GM21529 (cell line): Measurements from ENCODE around the gene NDP.

Experiments used
- ATAC-seq: cut with Tn5 transposase; IDR thresholded peaks from one replicate; pipeline ENCODE4 v1.9.1; 2021; ENCODE audit not compliant: unreplicated experiment

NDP gene

GRCh38 chrX:43973249-43974099 is at the start of gene NDP:
NDP (minus strand) TSS chrX:43973390; CDS start chrX:43958645, 14,745 bp downstream.
- ATAC-seq, result no peak

DNA sequence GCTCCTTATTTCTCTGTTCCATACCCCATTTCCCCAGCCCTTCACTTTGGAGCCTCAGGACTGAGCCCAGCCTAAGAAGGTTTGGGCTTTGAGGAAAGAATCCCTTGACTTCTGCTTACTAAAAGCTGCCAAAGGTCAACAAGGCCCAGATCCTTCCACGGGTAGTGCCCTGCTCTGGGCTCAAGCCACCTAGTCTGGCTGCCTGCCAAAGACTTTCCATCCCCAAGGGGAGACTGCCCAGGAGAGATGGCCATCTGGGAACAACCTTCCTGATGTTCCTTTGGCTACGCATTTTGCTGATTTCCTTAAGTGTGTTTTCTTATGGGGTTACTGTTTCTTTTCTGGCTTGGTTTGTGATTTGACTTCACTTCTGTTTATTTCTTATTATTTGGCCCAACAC is 49.8 kb upstream of the NDP start:
- ATAC-seq, result no peak

DNA sequence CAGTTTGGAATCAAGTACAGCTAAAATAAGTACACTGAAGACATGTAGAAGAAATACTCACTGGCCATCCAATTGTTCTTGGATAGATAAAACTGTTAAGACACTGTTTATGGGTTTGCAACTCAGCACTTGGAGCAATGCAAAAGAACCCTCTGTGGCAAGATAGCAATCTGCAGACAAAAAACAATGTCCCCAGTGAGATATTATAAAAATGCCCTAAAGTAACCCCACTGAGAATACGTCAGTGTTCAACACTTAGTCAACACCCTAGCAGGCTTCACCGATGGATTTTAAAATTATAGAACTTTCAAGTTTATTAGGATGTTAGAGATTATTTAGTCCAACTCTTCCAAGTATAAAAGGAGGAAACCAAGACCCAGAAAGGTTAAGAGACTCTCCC is 47.5 kb upstream of the NDP start:
- no peak for ATAC-seq

GRCh38 chrX:44019911-44020310 is 46.7 kb upstream of the NDP start:
- ATAC-seq, result no peak

- no peak for ATAC-seq
Observed at GRCh38 chrX:44017676-44018075, 44.5 kb upstream of the NDP start.

DNA sequence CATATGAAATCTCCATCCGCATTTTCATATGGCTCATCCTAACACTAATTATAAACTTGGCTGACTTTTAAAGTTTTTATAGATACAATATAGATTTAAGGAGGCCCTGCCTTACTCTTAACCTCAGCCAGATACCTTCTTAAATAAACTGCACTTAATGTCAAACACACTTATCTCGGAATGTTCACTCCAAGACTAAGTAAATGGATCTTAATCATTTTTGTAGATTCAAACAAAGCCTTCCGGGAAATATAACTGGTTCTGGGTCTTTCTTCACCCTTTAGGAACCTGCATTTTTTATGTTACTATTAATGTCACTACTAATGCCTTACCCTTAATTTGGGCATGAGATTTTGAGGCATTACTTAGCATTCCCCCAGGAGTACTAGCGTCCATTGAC is 43.7 kb upstream of the NDP start:
- no peak for ATAC-seq

DNA sequence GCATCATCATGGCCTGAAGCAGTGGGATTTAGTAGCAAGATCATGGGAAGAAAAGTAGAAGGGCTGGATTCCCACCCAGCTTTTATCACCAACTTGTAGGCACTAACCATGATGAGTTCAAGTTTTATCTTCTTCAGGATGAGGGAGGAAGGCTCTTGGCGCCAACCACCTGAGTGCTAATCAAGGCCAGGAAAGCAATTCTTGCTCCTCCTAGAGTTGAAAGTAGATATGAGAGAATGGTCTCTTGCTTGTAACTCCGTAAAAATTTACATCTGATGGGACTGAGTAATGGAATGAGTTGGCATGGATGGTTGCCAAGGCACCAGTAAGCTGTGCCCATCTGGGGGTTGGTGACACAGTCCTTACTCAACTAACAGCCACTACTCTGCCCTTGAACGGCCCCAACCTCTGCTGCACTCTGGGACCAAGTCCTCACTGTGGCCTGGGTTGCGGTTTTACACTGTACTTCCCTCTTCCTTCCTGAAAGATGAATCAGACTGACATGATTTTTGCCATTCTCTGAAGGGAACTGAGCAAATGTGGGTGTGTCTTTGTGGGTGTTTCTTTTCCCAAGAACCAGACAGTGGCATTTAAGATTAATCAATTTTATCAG is 39.4 kb upstream of the NDP start:
- no peak for ATAC-seq

- no peak for ATAC-seq
Observed at GRCh38 chrX:44011506-44011905, 38.3 kb upstream of the NDP start.

GRCh38 chrX:44010626-44011025 is 37.4 kb upstream of the NDP start:
- no peak for ATAC-seq

DNA sequence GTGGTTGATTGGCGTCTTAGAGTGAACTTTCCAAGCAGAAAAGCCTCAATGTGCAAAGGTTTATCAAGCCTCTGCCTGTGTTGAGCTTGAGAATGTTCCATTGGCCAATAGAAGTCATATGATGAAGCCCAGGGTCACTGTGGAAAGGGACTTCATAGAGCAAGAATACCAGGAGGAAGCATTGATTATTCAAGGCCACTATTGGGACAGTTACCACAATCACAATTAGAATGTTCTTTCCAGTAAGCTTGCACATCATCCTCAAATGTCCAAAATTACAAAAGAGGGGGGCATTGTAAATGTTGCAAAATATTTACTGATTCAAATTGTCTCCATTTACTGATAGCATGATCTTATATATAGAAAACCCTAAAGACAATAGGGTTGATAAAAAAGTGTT is 32.9 kb upstream of the NDP start:
- no peak for ATAC-seq

DNA sequence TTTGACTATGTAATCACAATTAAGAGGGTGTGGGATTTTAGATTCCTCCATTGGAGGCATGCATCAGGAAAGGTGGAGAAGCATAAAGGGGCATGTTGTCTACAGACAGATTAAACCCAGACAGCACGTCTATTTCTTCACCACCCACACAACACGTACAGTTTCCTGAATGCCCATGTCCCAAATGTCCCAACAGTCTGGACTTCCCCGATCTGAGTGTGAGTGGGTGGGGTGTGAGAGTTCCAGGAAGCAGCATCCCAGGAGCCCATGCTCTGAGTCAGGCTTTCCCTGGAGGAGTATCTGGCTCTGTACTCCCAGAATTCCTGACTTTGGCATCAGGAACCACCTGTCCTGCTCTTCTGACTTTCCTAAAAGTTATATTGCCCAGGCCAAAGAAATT is 30.8 kb upstream of the NDP start:
- ATAC-seq, result no peak

DNA sequence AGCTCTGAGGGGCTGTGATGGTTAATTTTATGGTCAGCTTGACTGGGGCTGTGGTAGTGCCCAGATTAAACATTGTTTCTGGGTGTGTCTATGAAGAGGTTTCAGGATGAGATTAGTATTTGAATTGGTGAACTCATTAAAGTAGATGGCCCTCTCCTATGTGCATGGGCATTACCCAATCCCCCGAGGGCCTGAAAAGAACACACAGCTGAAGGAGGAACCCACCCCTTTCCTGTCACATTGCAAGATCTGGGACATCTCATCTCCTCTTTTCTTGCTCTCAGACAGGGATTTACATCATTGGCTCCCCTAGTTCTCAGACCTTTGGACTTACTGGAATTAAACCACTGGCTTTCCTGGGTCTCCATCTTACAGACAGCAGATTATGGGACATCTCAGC is 29.4 kb upstream of the NDP start:
- no peak for ATAC-seq

DNA sequence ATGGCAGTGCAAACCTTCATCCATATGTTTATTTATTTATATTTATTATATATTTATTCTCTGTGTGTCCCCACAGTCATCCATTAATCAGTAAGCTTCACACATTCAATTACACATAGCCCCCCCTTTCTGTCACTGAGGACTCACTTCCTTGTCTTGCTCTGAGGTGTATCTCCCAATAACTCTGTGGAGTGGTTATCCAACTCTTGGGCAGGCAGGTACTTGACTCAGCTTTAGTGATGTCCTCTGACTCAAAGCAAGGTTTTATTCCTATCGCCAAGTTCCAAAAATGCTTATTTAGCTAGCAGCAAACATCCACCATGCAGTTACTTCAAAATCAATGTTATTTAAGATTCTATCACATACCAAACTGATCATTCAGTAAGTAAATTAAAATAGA is 25.2 kb upstream of the NDP start:
- ATAC-seq, result no peak

DNA sequence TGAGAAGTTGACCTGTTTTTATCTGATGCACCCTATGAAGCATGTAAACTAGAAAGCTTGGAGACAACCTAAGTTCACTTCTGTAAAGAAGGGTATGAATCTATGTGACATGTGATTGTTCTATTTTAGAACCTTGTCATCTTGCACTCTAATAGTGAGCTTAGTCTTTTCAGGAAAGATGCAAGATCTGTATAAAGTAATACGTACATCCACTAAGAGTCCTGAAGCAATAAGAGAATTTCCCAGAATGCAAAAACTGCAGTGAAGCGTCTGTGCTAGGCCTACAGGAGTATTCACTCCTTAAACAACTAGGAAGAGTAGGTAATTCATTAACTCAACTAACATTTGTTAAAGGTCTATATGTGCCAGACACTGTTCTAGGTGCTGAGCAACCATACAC is 23.3 kb upstream of the NDP start:
- ATAC-seq, result no peak

GRCh38 chrX:43986083-43986482 is 12.9 kb upstream of the NDP start:
- ATAC-seq, result no peak

DNA sequence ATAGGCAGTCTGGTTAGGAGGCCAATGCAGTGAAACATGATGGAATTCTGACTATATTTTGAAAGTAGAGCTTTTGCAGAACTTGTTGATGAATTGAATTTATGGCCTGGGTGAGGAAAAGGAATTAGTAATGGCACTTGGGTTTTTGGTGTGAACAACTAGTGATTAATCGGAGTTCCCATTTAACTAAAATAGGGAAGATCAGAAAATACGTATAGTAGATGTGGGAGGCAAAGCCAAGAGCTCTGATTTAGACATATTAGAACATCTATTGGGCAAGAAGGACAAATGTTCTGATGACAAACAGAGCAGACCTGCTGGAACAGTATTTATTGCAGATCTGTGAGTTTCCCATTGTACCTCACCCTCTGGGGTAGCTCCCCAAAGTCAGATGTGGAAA is 12.3 kb upstream of the NDP start:
- ATAC-seq, result no peak

- no peak for ATAC-seq
Observed at GRCh38 chrX:43978226-43978625, 5.0 kb upstream of the NDP start.

- no peak for ATAC-seq
Observed at GRCh38 chrX:43976205-43976604, 3.0 kb upstream of the NDP start.

GRCh38 chrX:43975796-43976195 is 2.6 kb upstream of the NDP start:
- no peak for ATAC-seq

GRCh38 chrX:43974741-43975465 is 1.7 kb upstream of the NDP start:
- ATAC-seq, result no peak

DNA sequence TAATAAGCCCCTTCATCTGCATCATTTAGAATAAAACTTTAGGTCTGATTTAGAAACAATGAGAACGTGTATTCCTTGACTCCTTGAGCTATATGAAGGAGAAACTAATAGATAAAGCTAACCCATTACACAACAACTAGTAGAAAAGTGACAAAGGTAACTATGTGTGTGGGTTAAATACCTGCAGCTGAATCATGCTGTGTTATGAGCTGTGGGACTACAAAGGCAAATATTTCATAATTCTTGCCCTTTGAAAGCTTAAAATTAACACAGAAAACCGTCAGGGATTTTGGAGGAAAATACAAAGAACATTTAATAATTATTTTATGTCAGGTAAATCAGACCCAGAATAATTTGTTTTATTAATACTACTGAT is 898 bp upstream of the NDP start:
- no peak for ATAC-seq
